Measurements from ENCODE around the gene CTIF.

- TF ChIP-seq CTCF (conservative IDR thresholded peaks at IDR 0.05; ENCODE audit: low read length), result no peak
- TF ChIP-seq EZH2phosphoT487 (IDR thresholded peaks at IDR 0.05; ENCODE audit: borderline replicate concordance, low read depth, low read length), result no peak
These were observed 119.9 kb downstream of the CTIF start for GRCh38 chr18:48658721-48659120.

All from OCI-LY7 (cell line).